Ectodermal cell (in vitro differentiated cells): ENCODE measurements around the gene ADGRB3.

Experiments used
- H3K27ac ChIP-seq: 2 replicates; pipeline ENCODE4 v1.7.0; 2013; ENCODE audit warnings: mild to moderate bottlenecking, low read depth, low read length; ENCODE audit not compliant: insufficient read depth, poor library complexity, severe bottlenecking
- H3K27me3 ChIP-seq: 2 replicates; pipeline ENCODE4 v1.7.0; 2013; ENCODE audit warnings: mild to moderate bottlenecking, low read length; ENCODE audit not compliant: insufficient read depth, control insufficient read depth, poor library complexity, severe bottlenecking
- H3K36me3 ChIP-seq: one replicate; pipeline ENCODE4 v1.7.0; 2013; ENCODE audit warnings: low read length; ENCODE audit not compliant: control insufficient read depth, insufficient read depth
- H3K4me1 ChIP-seq: one replicate; pipeline ENCODE4 v1.7.0; 2013; ENCODE audit warnings: low read length; ENCODE audit not compliant: control insufficient read depth, insufficient read depth
- H3K4me3 ChIP-seq: 2 replicates; pipeline ENCODE4 v1.7.0; 2013; ENCODE audit warnings: low read depth, low read length, control low read depth; ENCODE audit not compliant: insufficient read depth
- H3K9me3 ChIP-seq: 2 replicates; pipeline ENCODE4 v1.7.0; 2013; ENCODE audit warnings: mild to moderate bottlenecking, low read length, moderate library complexity; ENCODE audit not compliant: control insufficient read depth
- WGBS, 2 experiments: methylation state at CpG; one replicate each; pipeline ENCODE4 v1.1.7; 2013; ENCODE audit warnings: missing lambda C conversion rate in 2 of 2; 5-methylcytosine and 5-hydroxymethylcytosine counted together

ADGRB3 gene

GRCh38 chr6:68642977-68643376 is 7.9 kb downstream of the ADGRB3 start:
- Histone ChIP-seq H3K27me3 (peaks cover 31% of the 10 kb centered on the region), H3K4me3 (no peak overlapping the region), H3K9me3 (no peaks in the 10 kb centered on the region), H3K36me3 (no peaks in the 10 kb centered on the region), H3K4me1 (peaks cover 12% of the 10 kb centered on the region), H3K27ac (no peak overlapping the region)
- WGBS, 2 experiments: no CpG with 5 or more reads among the region's 1 CpG

GRCh38 chr6:68649669-68650068 is 14.6 kb downstream of the ADGRB3 start:
- Histone ChIP-seq H3K27me3 (no peaks in the 10 kb centered on the region), H3K4me1 (no peaks in the 10 kb centered on the region), H3K9me3 (no peaks in the 10 kb centered on the region), H3K27ac (no peak overlapping the region), H3K4me3 (no peak overlapping the region), H3K36me3 (no peaks in the 10 kb centered on the region)
- 61 to 66% methylated on average over 3 of the region's 3 CpGs for WGBS, 2 experiments

GRCh38 chr6:68650142-68650541 is 15.1 kb downstream of the ADGRB3 start:
- H3K27ac ChIP-seq: no peak overlapping the region
- 100% methylated on average over 1 of the region's 4 CpGs; no CpG with 5 or more reads in 1 of the 2 experiments for WGBS, 2 experiments
- no peaks in the 10 kb centered on the region for H3K9me3 ChIP-seq
- no peaks in the 10 kb centered on the region for H3K36me3 ChIP-seq
- H3K4me1 ChIP-seq: no peaks in the 10 kb centered on the region
- no peaks in the 10 kb centered on the region for H3K27me3 ChIP-seq
- no peak overlapping the region for H3K4me3 ChIP-seq

- Histone ChIP-seq H3K4me1 (no peaks in the 10 kb centered on the region), H3K27me3 (no peaks in the 10 kb centered on the region), H3K36me3 (no peaks in the 10 kb centered on the region), H3K27ac (no peak overlapping the region), H3K9me3 (no peaks in the 10 kb centered on the region), H3K4me3 (no peak overlapping the region)
- 95 to 100% methylated on average over 2 of the region's 2 CpGs for WGBS, 2 experiments
Observed at GRCh38 chr6:68651011-68651985, 16.2 kb downstream of the ADGRB3 start.

GRCh38 chr6:68652117-68652536 is 17.0 kb downstream of the ADGRB3 start:
- no peaks in the 10 kb centered on the region for H3K4me1 ChIP-seq
- no peaks in the 10 kb centered on the region for H3K27me3 ChIP-seq
- 91 to 92% methylated on average over 6 of the region's 6 CpGs for WGBS, 2 experiments
- H3K9me3 ChIP-seq: no peaks in the 10 kb centered on the region
- H3K27ac ChIP-seq: no peak overlapping the region
- no peak overlapping the region for H3K4me3 ChIP-seq
- no peaks in the 10 kb centered on the region for H3K36me3 ChIP-seq

GRCh38 chr6:68653074-68653705 is 18.1 kb downstream of the ADGRB3 start:
- H3K27ac ChIP-seq: no peak overlapping the region
- no peaks in the 10 kb centered on the region for H3K4me1 ChIP-seq
- no peaks in the 10 kb centered on the region for H3K9me3 ChIP-seq
- no peaks in the 10 kb centered on the region for H3K27me3 ChIP-seq
- no peaks in the 10 kb centered on the region for H3K36me3 ChIP-seq
- no peak overlapping the region for H3K4me3 ChIP-seq
- 89 to 91% methylated on average over 1 to 2 of the region's 3 CpGs for WGBS, 2 experiments

- Histone ChIP-seq H3K4me3 (no peak overlapping the region), H3K27ac (no peak overlapping the region)
- WGBS, 2 experiments: 89 to 100% methylated on average over 1 of the region's 2 CpGs
Observed at GRCh38 chr6:68653706-68654089, 18.6 kb downstream of the ADGRB3 start.

GRCh38 chr6:68654134-68654533 is 19.1 kb downstream of the ADGRB3 start:
- H3K27ac ChIP-seq: no peak overlapping the region
- 54 to 55% methylated on average over 1 to 2 of the region's 2 CpGs for WGBS, 2 experiments
- H3K27me3 ChIP-seq: no peaks in the 10 kb centered on the region
- H3K4me1 ChIP-seq: no peaks in the 10 kb centered on the region
- no peaks in the 10 kb centered on the region for H3K36me3 ChIP-seq
- H3K9me3 ChIP-seq: no peaks in the 10 kb centered on the region
- no peak overlapping the region for H3K4me3 ChIP-seq

More at GRCh38 chr6:68653706-68654089, 18.6 kb downstream of the ADGRB3 start:
- Histone ChIP-seq H3K9me3 (no peaks in the 10 kb centered on the region), H3K27me3 (no peaks in the 10 kb centered on the region), H3K4me1 (no peaks in the 10 kb centered on the region), H3K36me3 (no peaks in the 10 kb centered on the region)

GRCh38 chr6:68655028-68655427 is 19.9 kb downstream of the ADGRB3 start:
- Histone ChIP-seq H3K4me3 (no peak overlapping the region), H3K9me3 (no peaks in the 10 kb centered on the region), H3K4me1 (no peaks in the 10 kb centered on the region), H3K27ac (no peak overlapping the region), H3K36me3 (no peaks in the 10 kb centered on the region), H3K27me3 (no peaks in the 10 kb centered on the region)
- 76 to 100% methylated on average over 1 of the region's 1 CpG for WGBS, 2 experiments

GRCh38 chr6:68657374-68658139 is 22.5 kb downstream of the ADGRB3 start:
- H3K27ac ChIP-seq: no peak overlapping the region
- H3K4me3 ChIP-seq: no peak overlapping the region
- whole genome bisulfite sequencing, 2 experiments: 90 to 96% methylated on average over 2 of the region's 3 CpGs
- no peaks in the 10 kb centered on the region for H3K36me3 ChIP-seq
- no peaks in the 10 kb centered on the region for H3K4me1 ChIP-seq
- no peaks in the 10 kb centered on the region for H3K9me3 ChIP-seq
- H3K27me3 ChIP-seq: no peaks in the 10 kb centered on the region
